GM12875 (cell line): ENCODE data around the gene TTLL10.

Experiments
- H3K4me3 ChIP-seq: one replicate; pipeline ENCODE4 v1.5.1; 2011; ENCODE audit warnings: low read depth, low read length, control low read depth
- TF ChIP-seq, protein P1 (sequence below): IDR thresholded peaks from 2 replicates; pipeline ENCODE4 v1.5.1; 2011; ENCODE audit warnings: low read depth, mild to moderate bottlenecking, control low read depth, inconsistent platforms, low read length, moderate library complexity, borderline replicate concordance; ENCODE audit not compliant: insufficient read depth

Gene TTLL10

DNA sequence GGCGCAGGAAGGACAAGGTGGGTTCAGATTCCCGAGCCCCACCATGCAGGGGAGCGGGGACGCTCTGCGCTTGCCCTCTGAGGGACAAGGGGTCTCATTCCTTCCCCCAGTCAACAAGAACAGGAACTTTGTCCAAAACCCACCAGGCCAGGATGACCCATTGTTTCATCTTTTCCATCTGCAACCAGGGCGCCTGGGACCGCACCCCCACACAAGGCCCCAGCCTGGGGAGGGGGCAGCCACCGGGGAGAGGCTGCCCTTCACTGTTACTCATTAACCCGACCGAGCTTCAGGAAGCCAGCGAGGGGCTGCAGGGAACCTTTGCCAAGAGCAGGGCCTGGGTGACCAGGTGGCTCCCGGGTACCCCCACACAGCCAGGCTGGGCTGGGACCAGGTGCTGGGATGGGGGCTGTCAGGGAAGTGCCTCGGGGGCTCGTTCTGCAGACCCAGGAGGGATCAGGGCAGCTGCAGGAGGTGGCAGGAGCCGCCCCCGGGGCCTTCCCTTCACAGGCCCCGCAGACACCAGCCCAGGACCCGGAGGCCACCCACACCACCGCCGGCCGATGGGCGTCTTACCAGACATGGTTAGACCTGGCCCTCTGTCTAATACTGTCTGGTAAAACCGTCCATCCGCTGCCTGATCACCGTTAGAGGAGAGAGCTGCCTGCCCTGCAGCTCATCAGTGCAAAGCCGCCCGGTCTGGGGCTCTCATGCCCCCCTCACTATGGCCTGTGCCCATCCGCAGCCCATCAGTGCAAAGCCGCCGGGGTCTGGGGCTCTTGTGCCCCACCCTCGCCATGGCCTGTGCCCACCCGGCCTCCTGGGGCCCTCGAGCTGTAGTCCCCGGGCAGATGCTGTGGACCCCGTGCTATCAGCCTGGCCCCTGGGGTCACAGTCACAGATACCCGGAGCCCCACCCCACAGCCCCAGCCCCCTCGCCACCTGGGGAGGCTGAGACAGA is 4.9 kb upstream of the TTLL10 start:
- TF ChIP-seq, protein P1, sequence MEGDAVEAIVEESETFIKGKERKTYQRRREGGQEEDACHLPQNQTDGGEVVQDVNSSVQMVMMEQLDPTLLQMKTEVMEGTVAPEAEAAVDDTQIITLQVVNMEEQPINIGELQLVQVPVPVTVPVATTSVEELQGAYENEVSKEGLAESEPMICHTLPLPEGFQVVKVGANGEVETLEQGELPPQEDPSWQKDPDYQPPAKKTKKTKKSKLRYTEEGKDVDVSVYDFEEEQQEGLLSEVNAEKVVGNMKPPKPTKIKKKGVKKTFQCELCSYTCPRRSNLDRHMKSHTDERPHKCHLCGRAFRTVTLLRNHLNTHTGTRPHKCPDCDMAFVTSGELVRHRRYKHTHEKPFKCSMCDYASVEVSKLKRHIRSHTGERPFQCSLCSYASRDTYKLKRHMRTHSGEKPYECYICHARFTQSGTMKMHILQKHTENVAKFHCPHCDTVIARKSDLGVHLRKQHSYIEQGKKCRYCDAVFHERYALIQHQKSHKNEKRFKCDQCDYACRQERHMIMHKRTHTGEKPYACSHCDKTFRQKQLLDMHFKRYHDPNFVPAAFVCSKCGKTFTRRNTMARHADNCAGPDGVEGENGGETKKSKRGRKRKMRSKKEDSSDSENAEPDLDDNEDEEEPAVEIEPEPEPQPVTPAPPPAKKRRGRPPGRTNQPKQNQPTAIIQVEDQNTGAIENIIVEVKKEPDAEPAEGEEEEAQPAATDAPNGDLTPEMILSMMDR, result no peak
- no peak overlapping the region for H3K4me3 ChIP-seq

DNA sequence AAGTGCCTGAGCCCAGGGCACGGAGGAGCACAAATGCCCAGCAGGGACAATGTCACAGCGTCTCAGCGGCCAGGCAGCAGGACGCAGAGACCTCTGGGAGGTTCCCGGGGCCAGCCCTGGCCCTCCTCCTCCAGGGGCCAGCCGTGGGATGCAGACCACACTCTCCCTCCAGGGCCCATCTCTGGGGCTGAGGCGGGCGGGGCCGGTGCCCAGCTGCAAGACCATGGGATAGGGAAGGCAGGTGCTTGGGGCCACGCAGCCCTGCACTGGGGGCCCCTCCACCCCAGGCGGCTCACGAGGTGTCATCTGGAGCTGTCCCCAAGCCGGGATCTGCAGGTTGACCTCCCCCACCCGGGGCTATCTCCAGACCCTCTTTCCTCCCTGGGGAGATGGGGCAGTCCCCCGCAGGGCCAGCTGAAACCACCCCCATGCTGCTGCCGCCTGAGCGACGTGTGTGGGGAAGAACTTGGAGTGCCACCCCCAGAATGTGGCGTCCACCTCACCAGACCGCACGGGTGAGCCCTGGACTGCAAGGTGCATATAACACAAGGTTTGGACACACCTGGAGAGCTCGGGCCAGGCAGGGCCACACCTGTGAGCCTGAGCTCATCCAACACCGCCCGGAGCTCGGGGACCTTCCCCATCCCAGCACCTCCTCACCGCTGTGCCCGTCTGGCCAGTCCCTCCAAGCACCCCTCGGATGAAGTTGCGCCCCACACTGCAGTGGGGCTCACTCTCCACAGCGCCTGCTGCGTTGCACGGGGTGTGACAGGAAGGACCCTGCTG is 4.1 kb upstream of the TTLL10 start:
- no peak overlapping the region for H3K4me3 ChIP-seq
- TF ChIP-seq, protein P1, result no peak

DNA sequence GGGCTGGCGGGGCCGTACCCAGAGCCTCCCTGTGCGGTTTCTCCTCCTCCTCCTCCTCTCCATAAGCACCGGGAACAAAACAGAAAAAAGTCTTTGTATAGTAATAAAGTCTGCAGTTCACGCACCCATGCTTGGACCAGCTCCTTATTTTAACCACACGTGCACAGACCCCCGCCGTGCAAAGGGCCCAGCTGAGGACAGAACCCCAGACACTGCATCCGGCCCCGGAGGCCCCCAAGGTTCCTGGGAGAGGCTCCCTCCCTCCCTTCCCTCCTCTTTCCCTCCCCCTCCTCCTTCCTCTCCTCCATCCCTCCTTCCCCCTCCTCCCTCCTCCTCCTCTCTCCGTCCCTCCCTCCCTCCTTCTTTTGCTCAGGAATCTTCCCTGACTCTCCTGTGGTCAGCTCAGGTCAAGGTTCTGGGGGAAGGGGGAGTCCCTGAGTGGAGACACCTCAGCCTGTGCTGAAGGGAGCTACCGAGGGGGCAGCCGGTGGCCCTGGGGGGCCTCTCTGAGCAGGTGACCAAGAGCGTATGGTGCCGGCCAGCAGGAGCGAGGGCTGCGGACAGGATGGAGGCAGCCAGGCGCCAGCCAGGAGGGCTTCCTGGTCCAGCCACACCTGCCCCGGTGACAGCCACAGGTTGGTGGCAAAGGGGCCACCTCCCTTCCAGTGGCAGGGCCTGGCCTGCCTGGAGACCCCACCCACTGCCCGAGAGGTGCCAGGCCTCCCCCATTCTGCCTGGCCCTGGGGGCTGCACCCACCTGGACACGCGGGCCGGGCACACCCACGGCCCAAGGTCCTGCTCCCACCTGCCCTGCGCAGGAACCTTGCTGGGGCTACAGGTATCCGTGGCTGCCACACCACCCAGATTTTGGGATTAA is 3.2 kb upstream of the TTLL10 start:
- TF ChIP-seq, protein P1, result no peak
- H3K4me3 ChIP-seq, result no peak overlapping the region

DNA sequence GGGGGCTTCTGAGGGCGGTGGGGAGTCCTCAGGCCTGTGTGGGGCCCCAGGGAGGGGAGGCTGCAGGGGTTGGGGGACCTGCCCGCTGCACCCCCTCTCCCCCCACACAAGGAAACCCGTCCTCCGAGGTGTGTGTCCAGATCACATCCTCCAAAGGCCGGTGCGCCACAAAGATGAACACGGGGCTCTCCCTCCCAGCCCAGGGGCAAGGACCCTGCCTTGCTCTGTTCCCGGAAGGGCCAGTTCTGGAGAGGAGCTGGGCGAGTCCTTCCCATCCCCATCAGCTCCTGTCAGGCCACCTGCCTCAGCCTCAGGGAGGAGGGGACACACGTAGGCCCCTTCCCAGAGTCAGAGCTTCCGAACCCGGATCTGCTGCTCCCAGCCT is 2.5 kb upstream of the TTLL10 start:
- TF ChIP-seq, protein P1, result no peak
- H3K4me3 ChIP-seq, result no peak overlapping the region

DNA sequence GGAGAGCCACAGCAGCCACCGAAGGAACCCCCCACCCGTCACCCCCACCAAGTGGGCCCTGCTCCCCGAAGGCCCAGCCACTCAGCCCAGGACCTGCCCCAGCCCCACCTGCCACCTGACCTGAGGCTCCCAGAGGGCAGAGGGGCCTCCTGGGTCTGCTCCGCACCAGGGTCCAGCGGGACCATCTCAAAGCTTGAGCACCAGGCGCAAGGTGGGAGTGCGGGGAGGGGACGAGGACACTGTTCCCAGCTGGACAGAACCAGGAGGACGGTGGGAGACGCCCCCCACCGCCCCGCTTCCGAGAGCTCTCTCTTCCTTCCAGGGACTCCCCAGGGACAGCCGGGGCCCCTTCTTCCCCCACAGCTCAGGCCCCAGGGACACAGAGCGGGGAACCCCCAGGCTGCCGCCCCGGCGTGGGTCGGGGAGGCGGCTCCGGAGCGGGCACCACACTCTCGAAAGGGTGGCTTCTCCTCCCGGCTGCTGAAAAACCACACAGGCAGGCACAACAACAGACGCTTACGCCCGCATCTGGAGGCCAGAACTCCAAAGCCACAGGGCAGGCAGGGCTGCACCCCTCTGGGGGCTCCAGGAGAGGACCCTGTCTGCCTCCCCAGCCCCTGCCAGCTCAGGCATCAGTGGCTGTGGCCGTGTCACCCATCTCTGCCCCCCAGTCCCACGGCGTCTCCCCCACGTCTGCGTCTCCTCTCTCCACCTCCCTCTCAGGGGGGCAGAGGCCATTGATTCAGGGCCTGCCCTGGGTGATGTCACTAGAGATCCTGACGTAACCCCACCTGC is 1.9 kb upstream of the TTLL10 start:
- TF ChIP-seq, protein P1, result no peak
- H3K4me3 ChIP-seq, result no peak overlapping the region

DNA sequence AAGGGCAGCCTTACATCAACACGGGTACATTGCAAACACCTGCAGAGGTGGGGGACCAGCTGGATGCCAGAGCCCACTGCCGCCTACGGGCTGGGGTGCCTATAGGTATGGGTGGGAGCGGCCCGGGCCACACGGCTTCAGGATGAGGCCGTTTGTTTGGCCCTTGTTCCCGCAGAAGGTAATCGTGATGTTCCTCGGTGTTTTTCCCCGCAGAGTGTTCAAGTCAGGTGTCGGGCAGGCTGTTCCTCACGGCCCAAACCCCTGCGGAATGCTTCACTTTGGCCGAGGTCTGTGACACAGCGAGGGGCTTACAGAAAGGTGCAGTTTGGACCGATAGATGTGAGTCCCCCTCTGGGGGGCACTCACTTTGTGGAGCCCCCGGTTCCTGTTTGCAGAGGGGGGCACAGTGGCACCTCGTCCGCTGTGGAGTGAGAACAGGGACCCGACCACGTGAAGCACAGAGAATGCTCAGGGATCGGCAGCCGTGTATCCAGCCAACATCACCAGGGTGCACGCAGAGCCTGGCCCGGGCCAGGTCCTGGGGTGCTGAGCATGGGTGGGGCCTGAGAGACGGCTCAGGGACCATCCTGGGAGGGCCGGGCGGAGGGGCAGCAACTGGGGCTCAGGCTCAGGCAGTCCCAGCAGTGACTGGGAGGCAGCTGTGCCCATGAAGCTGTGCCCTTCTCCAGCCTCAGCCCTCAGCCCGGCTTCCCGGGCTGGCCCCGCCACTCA is 453 bp upstream of the TTLL10 start:
- TF ChIP-seq, protein P1, result no peak
- H3K4me3 ChIP-seq, result no peak overlapping the region
